OCI-M2 (cell line): ENCODE data around the gene COL21A1.

Source experiments
- DNase-seq: peaks from one replicate; lab custom pipeline; 2025; ENCODE audit not compliant: unreplicated experiment; lab: John Stamatoyannopoulos, UW

Gene COL21A1

GRCh38 chr6:56140090-56140489 is 107.3 kb downstream of the COL21A1 start:
- no peak for DNase-seq

- DNase-seq: no peak
These were observed 131.7 kb downstream of the COL21A1 start for GRCh38 chr6:56115715-56116114.

GRCh38 chr6:56109149-56109548 is 138.2 kb downstream of the COL21A1 start:
- no peak for DNase-seq

- DNase-seq: no peak
These were observed 141.1 kb downstream of the COL21A1 start for GRCh38 chr6:56106231-56106630.

GRCh38 chr6:56104591-56104990 is 142.8 kb downstream of the COL21A1 start:
- DNase-seq: no peak

GRCh38 chr6:56102216-56102615 is 145.2 kb downstream of the COL21A1 start:
- no peak for DNase-seq

- DNase-seq: no peak
These were observed 146.2 kb downstream of the COL21A1 start for GRCh38 chr6:56101141-56101553.

GRCh38 chr6:56096946-56097621 is 150.3 kb downstream of the COL21A1 start:
- DNase-seq: no peak

- no peak for DNase-seq
These were observed 150.8 kb downstream of the COL21A1 start for GRCh38 chr6:56096541-56096940.

- no peak for DNase-seq
These were observed 153.6 kb downstream of the COL21A1 start for GRCh38 chr6:56093776-56094175.

GRCh38 chr6:56091159-56091869 is 156.1 kb downstream of the COL21A1 start:
- DNase-seq: no peak

GRCh38 chr6:56088641-56089040 is 158.7 kb downstream of the COL21A1 start:
- no peak for DNase-seq

- no peak for DNase-seq
These were observed 160.0 kb downstream of the COL21A1 start for GRCh38 chr6:56087421-56087820.

- no peak for DNase-seq
These were observed 167.4 kb downstream of the COL21A1 start for GRCh38 chr6:56079751-56080540.

- no peak for DNase-seq
These were observed 171.3 kb downstream of the COL21A1 start for GRCh38 chr6:56076033-56076432.

GRCh38 chr6:56073761-56074160 is 173.6 kb downstream of the COL21A1 start:
- DNase-seq: no peak

GRCh38 chr6:56073315-56073714 is 174.1 kb downstream of the COL21A1 start:
- DNase-seq: no peak

GRCh38 chr6:56072856-56073255 is 174.5 kb downstream of the COL21A1 start:
- DNase-seq: no peak

GRCh38 chr6:56065408-56065807 is 182.0 kb downstream of the COL21A1 start:
- DNase-seq: no peak

- DNase-seq: no peak
These were observed 184.5 kb downstream of the COL21A1 start for GRCh38 chr6:56062836-56063235.

- no peak for DNase-seq
These were observed 188.7 kb downstream of the COL21A1 start for GRCh38 chr6:56058636-56059035.
